22Rv1 (cell line): ENCODE data around the gene PLCB1.

Source experiments
- H3K27ac ChIP-seq: fragments of 450-650 bp; 2 replicates; pipeline ENCODE4 v1.5.1; 2017
- CTCF ChIP-seq: fragments of 450-650 bp; IDR thresholded peaks from 2 replicates; pipeline ENCODE4 v1.5.1; 2017; ENCODE audit warnings: mild to moderate bottlenecking
- ZFX ChIP-seq: fragments of 450-650 bp; IDR thresholded peaks from 2 replicates; pipeline ENCODE4 v1.6.1; 2017; ENCODE audit warnings: antibody characterized with exemption, borderline replicate concordance

PLCB1 gene

GRCh38 chr20:8334641-8335040, 202.6 kb downstream of the PLCB1 start:
- TF ChIP-seq ZFX (no peak), CTCF (no peak)

GRCh38 chr20:8335059-8335458, 203.0 kb downstream of the PLCB1 start:
- TF ChIP-seq CTCF, result no peak
- no peak overlapping the region for H3K27ac ChIP-seq

More at GRCh38 chr20:8334641-8335040, 202.6 kb downstream of the PLCB1 start:
- no peak overlapping the region for H3K27ac ChIP-seq

GRCh38 chr20:8335495-8336195, 203.6 kb downstream of the PLCB1 start:
- no peak for TF ChIP-seq ZFX
- no peak for TF ChIP-seq CTCF
- no peak overlapping the region for H3K27ac ChIP-seq

GRCh38 chr20:8339349-8339748, 207.3 kb downstream of the PLCB1 start:
- TF ChIP-seq ZFX, result no peak
- TF ChIP-seq CTCF, result no peak

GRCh38 chr20:8342391-8342790, 210.3 kb downstream of the PLCB1 start:
- no peak for TF ChIP-seq ZFX
- TF ChIP-seq CTCF, result no peak
- H3K27ac ChIP-seq, result no peak overlapping the region

More at GRCh38 chr20:8339349-8339748, 207.3 kb downstream of the PLCB1 start:
- no peak overlapping the region for H3K27ac ChIP-seq

- no peak overlapping the region for H3K27ac ChIP-seq
- no peak for TF ChIP-seq ZFX
- TF ChIP-seq CTCF, result no peak
These were observed 212.0 kb downstream of the PLCB1 start for GRCh38 chr20:8344106-8344505.

GRCh38 chr20:8344631-8345030, 212.6 kb downstream of the PLCB1 start:
- no peak overlapping the region for H3K27ac ChIP-seq
- TF ChIP-seq CTCF, result no peak
- TF ChIP-seq ZFX, result no peak
